KBM-7 (cell line): ENCODE results near the gene RFFL.

Experiments
- DNase-seq: peaks from one replicate; pipeline ENCODE4 v3.0.0-alpha.2; 2015
- in situ Hi-C: fragments of 300-500 bp; cut with MboI; formaldehyde crosslinking; loops from 2 replicates; pipeline ENCODE4 v1.14.3; 2020; ENCODE audit warnings: low sequenced_read_pairs, low pct_unique_long_range_greater_than_20kb, mixed read lengths

The RFFL gene

DNA sequence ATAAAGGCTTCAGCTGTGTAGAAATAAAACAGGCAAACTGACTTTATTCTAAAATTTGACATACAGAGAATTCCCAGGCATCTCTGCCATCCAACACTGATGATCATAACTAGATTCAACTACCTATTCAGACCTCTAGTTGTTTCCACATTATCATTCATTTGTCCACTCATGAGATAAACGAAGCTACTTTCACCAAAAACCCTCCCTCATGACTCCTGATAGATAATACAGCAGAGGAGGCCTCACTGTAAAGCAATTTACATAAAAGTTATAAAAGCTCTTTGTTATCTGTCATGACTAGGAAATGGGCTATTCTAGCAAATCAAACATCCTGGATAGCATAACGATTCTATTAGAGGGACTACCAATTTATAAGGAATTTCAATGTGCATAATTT is 19.6 kb upstream of the RFFL start:
- no peak for DNase-seq
- in situ Hi-C loops, result no loop called here

DNA sequence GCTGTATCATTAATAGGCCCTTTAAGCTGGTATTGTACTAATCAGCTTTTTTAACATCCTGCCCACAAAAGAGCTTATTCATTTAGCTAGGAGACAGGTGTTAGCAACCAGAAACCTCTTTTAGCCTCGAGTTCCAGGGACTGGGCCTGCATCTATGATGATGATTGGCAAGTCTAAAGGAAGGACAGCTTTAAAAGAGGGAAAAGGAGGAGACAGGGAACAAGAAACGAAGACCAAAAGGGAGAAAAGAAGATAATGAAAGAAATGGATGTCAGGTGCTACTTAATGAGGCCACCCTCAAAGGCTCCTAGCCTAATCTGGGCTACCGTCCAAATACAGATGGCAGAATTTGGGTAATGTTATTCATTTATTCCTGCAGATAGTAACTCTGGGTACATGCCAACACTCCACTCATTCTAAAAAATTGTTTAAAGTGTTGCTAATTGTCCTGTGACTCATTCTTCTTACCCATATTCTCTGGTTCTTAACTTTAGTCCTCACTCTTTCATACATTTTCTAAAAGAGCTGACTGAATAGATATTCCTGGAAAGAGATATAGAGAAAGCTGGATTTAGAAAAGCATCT is 18.7 kb upstream of the RFFL start:
- in situ Hi-C loops, result no loop called here
- no peak for DNase-seq

DNA sequence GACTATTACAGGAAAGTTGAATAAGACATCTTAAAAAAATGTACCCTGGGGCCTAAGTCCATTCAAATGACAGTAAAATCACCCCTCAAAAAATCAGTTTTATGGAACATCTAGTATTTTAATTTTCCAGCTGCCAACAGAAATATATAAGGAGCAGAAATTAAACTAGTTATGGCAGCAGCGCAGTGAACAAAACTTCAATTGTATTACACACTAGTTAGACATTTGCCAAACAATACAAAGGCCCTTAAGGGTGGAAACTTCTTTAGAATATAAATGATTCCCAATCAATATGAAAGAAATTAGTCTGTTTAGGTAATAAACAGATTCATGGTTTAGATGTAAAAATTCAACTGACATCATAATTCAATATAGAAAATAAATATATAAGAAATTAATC is 18.1 kb upstream of the RFFL start:
- DNase-seq, result no peak
- in situ Hi-C loops, result no loop called here

DNA sequence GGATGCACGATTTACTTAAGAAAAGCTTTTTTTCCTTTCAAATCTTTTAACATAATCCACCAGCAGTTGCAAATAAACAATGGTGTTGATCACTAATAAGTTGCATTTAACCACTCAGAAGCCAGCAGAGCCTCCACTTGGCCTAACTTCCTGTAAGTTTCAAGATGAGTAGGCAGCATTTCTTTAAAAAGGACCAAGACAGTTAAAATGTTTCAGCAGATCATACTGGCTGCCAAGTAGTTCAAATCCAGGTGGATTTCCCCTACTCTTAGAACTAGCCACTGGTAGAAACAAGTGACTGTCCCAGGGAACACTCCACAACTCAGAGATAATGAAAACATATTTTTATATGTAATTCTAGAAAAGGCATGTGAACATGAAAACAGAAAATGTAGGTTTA is 17.0 kb upstream of the RFFL start:
- in situ Hi-C loops, result no loop called here
- no peak for DNase-seq

DNA sequence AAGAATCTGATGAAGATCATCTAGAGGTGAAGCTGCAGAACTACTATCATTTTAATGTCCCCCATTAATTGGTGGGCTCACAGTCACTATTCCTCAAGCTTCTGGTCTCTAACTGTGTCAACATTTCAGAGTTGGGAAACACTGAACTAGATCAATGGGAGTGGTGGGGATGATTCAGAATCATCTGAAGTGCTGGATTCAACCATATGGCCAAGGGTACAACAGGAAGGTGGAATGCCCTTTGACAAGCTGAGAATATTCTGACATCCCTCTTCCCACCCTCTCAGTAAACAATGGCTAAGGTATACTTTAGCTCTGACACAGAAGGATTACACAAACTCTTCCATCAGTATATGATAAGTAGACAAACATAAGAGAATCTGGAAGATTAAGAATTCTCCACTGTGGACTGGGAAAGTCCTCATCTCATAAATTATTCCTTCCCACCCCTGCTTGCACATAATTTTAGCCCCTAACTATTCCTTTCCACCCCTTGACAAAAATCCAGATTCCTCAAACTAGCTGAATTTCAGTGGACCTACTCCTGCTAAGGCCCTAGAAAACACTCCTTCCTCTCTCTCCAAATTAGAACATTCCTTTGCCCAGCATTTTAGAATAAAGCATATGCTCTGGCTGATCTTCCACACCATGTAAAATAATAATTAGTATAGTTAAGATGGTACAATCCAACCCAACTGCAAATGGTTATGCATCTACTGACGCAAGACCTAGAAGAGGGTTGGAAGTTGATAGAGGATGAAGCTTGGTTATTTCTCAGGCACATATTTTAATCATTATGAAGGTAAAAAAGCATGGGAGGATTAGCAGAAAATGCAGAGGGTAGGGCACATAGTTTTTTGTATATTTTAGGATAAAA is 16.3 kb upstream of the RFFL start:
- in situ Hi-C loops, result no loop called here
- DNase-seq, result no peak

DNA sequence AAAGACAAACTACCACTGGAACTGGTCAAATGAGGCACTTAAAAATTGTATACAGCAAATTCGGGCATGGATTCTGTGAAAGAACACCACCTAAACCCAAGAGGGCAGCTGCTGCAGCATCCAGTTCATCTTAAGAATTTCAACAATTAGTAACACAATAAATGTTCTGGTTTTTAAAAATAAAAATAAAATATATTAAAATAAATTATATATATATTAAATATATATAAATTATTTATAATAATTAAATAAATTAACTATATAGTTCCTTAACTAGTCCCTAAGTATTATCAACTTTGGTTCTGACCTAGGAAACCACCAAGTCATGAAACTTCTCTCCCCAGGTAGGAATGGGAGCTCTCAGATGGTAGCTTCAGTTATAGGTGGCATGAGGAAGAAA is 13.4 kb upstream of the RFFL start:
- in situ Hi-C loops, result no loop called here
- no peak for DNase-seq

DNA sequence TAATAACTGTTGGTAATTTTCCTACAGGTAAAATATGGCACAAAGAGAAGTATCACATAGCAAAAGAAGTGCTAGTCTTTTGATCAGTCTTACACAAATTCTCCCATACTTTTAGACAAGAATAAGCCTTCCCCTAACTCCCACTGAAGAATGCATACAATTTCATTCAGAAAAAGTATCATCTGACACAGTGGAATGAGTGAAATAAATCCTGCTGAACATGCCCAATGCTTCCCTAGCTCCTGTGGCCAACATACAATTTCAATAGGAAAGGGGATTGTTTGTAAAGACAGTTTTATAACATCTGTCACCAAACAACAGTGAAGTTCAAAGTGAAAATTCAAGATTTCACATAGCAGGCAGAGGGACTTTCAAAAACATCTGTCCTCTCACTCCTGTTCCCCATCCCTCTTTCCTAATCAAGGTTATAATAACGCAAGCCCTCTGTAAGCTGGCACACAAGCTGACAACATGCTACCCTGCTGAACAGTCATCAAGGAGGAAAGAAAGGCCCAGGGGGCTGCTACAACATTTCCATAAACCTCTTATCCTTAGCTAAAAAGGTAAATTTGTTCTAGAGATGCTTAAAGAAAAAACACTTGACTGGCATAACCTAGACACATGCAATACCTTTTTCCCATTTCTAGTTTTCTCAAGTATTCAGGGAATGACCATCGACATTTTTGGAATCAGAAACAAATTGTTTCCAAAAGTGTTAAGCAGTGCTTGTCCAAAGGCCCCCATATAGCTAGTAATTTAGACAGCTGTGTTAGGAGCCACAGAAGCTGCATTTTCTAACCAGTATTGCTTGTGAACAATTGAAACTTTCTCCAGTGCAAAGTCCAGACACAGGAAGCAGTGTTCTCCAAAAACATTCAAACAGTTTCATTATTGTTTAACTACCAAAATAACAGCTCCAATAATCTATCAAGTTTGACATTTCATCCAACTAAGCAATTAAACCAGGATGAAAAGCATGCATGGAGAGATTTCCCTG is 11.5 kb upstream of the RFFL start:
- no peak for DNase-seq
- in situ Hi-C loops, result no loop called here

DNA sequence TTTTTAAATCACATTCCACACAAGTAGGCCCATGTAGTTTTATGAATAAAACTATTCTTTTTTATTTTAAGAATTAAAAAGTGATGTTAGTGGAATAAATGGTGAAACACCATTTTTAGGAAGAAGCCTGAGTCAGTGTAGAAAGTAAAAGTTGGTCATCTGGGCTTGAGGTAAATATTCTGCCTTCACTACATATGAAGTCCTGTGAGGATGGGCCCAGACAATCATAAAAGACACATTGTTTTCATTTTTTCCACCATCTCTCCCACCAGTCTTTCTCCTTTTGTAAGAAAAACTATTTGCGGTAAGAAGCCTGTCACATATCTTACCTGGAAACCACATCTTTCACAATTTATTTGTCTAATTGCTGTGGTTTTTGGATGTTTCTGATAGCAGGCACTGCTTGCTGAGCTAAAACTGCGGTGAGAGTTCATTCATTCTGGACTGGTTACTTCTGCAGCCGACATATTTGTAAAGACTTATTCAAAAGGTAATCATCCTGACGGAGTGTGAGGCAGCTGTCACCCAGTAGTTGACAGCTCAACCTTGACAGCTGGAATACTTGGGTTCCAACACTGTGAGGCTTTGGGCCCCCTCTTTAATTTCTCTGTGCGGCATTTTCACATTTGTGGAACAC is 10.6 kb upstream of the RFFL start:
- DNase-seq, result no peak
- in situ Hi-C loops, result no loop called here

DNA sequence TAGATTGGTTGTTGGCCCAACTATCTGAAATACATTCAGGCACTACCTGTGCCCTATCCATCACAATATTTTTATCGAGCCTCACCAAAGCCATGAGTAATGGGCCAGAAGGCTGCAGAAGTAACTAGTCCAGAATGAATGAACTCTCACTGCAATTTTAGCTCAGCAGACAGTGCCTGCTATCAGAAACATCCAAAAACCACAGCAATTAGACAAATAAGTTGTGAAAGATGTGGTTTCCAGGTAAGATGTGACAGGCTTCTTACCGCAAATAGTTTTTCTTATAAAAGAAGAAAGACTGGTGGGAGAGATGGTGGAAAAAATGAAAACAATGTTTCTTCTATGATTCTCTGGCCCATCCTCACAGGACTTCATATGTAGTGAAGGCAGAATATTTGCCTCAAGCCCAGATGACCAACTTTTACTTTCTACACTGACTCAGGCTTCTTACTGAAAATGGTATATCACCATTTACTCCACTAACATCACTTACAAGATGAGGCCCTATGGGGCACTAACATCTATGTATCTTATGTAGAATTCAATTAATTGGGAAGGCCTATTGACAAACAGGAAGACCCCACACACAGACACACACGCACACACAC is 9.8 kb upstream of the RFFL start:
- DNase-seq, result no peak
- in situ Hi-C loops, result no loop called here

DNA sequence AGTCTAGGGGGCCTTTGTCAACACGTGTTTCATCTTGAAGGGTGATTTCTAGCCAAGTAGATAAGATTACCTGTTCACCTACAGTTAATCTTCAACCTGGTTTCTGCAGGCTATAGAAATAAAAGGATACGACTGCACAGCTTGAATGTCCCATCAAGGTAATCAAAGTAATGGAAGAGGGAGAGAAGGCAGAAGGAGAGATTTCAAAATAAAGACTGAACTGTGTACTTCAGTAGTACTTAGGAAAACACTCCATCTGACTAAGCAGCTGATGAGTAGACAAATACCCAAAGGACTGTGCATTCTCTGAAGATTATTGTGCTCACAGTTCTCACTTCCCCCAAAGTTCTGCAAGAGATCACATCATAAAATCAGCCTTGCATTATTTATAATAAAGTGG is 5.8 kb upstream of the RFFL start:
- in situ Hi-C loops, result no loop called here
- DNase-seq, result no peak

DNA sequence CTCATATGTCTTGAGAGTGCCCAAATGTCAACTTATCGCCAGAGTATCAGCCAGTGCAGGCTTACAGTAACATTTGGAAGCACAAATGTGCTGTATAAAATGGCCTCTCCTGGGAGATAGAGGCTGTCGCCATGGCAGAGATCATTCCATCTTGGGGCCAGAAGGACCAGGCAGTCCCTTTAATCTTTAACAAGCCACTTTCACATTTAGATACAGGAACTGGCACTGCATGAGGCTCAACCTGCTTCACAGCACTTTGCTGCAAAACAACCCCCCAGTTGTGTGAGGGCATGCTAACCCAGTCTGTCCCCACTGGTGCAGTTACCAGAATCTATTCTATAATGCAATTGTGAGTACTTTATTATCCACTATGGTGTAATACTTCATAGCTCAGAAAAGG is 4.7 kb upstream of the RFFL start:
- DNase-seq, result no peak
- in situ Hi-C loops, result no loop called here

DNA sequence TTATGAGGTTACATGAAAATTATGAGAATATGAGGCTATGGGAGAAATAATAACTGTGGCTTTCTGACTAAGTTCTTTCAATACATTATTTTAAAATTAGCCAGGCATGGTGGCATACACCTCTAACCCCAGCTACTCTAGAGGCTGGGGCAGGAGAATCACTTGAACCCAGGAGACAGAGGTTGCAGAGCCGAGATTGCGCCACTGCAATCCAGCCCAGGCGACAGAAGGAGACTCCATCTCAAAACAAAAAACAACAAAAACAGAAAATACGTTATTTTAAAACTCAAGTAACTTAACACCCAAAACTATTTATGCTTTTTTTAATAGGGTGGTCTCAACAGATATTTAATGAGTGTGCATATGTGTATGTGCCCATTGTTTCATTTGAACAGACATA is 2.4 kb upstream of the RFFL start:
- in situ Hi-C loops, result no loop called here
- DNase-seq, result no peak

DNA sequence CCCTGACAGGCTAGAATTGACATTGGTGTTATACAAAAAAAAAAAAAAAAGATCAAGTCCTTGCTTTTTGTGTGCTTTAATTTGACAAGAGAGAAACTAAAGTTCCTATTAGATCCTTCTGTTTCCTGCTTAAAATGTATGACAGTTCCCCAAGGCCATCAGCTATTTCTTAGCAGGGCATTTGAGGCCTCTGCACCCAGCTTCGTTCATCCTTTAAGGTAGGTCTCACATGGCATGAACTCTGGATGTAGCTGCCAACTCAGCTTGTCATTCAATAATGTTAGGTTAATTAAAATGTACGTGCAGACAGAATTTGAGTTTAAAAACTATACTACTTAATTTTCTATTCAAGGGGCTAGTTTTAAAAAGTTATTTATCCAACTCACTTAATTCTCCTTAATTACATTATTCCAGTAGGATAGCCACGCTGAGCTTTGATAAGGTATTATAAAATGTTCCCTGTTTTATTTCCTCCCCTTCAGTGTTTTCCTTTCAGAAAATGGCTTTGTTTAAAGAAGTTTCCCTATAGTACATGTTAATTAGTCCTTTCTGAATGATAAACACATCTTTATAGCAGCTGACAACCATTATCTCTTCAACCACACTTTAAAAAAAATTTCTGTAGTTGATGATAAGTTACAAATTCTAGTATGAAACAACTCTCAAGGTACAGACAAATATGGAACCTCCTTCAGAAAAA is 1.2 kb upstream of the RFFL start:
- in situ Hi-C loops, result no loop called here
- no peak for DNase-seq

DNA sequence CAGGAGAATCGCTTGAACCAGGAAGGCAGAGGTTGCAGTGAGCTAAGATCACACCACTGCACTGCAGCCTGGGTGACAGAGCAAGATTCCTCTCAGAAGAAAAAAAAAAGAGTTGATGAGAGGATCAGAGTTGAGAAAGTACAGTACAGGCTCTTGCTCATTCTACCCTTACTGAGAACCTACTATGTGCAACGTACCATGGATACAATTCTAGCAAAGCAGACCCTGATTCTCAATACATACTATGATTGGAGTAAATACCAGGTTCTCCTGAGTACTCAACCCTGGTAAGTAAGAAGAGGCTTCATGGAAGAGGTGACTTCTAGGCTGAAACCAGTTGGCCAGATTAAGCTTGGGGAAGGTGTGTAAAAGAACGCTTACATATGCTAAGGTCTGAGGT is 1.2 kb downstream of the RFFL start:
- in situ Hi-C loops, result no loop called here

DNA sequence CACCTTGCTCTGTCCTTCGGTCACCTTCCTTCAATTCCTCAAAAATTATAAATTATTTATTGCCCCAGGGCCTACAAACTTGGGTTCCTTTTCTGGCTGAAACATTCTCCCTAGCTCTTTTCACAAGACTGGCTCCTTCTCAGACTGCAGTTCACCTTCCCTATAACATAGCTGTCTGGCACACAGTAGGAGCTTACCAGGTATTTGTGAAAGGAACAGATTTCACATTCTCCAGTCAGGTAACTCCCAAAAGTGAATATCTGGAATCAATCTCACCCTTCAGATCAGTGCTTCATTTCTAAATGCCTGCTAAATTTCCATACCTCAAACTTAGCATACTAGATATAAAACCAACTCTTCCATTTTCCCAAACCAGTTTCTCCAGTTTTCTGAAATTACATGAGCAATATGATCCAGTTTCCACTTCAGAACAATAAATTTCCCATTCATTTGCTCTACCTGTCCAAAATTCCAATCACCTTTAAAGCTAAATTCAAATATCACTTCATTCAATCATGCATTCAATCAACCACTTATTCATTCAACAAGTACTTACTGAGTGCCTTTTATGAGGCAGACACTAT is 6.1 kb downstream of the RFFL start:
- in situ Hi-C loops, result no loop called here
- no peak for DNase-seq

More for the DNA sequence above, 1.2 kb downstream of the RFFL start:
- DNase-seq, result no peak

DNA sequence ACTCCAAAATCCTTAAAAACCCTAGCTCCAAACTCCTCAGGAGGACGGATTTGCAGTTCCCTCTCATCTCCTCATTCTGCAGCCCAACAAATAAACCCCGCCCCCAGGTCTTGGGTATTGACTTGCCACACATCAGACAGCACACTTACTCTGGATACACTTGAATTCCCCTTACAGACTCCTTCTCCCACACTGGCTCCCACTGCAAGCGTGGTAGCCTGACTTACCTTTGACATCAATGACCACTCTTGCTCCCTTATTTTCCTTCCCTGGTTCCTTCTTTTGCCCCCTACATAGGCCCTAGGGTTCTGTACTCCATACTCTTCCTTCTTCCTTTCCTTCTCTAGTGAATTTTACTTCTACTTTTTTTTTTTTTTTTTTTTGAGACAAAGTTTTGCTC is 7.5 kb downstream of the RFFL start:
- in situ Hi-C loops, result no loop called here
- DNase-seq, result no peak

DNA sequence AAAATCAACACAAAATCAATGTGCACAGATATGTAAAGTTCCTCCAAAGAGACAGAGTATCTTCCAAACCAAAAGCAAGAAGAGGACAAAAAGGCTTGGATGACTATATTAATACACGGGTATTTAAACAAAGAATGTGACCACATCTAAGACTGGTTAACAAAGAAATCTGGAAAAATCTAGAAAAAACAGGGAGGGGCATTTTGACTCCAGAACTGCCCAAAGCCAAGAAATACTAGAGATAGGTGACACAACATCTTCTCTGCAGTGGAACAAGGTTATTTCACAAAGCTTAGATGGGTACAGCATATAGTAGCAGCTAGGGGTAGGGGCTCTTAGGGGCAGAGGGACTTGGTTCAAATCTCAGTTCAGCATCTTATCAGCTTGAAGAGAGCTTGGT is 10.3 kb downstream of the RFFL start:
- in situ Hi-C loops, result no loop called here
- DNase-seq, result no peak

DNA sequence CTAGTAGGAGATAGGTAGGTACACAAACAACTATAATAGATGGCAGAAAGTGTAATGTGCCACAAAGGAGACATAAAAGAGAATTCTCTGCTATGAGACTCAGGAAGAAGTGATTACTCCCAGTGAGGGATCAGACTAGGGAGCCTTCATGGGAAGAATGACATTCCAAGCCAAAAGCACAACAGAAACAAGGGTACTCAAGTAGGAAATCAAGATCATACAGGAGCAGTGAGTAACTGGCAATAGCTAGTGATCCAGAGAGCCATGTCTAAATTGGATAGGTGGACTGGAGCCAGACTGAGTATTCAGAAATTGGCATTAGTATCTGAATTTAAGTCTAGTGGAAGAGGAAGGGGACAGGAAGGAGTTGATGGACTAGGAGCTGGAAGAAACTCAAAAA is 10.7 kb downstream of the RFFL start:
- DNase-seq, result no peak
- in situ Hi-C loops, result no loop called here
